NCI-H2107 (cell line): ENCODE measurements around the gene ZSCAN26.
"Not testable (repeated sequence)": the region's sequence is repeated elsewhere in the genome, so short reads cannot be mapped to it uniquely, and the experiment has no call there.

Experiments used
- DNase-seq: peaks from one replicate; lab custom pipeline; 2025; lab: John Stamatoyannopoulos, UW

Gene ZSCAN26

GRCh38 chr6:28257042-28257441 is 9.9 kb upstream of the ZSCAN26 start:
- DNase-seq = no peak

GRCh38 chr6:28258877-28259777 is 7.8 kb upstream of the ZSCAN26 start, which contains the start of gene NKAPL:
Gene NKAPL, plus strand, starts transcription at chr6:28259297. Its CDS starts 75 bp downstream, at chr6:28259372.
- DNase-seq = no peak

GRCh38 chr6:28263922-28264321 is 3.0 kb upstream of the ZSCAN26 start:
- no peak for DNase-seq

- no peak for DNase-seq
Observed at GRCh38 chr6:28264834-28265401, 2.0 kb upstream of the ZSCAN26 start.

GRCh38 chr6:28266563-28266961 is 381 bp upstream of the ZSCAN26 start:
- no peak for DNase-seq

- no peak for DNase-seq
Observed at GRCh38 chr6:28267695-28268059, 734 bp downstream of the ZSCAN26 start.

- DNase-seq = no peak
Observed at GRCh38 chr6:28269492-28269891, 2.5 kb downstream of the ZSCAN26 start.

- DNase-seq = no peak
Observed at GRCh38 chr6:28274888-28275287, 7.9 kb downstream of the ZSCAN26 start.

- no peak for DNase-seq
Observed at GRCh38 chr6:28277746-28278145, 10.8 kb downstream of the ZSCAN26 start.

GRCh38 chr6:28280595-28281287 is 13.8 kb downstream of the ZSCAN26 start:
- no peak for DNase-seq

- peak; percentile 18 for DNase-seq
Observed at GRCh38 chr6:28281288-28282064, 14.5 kb downstream of the ZSCAN26 start, which contains the start of gene PGBD1. Gene PGBD1, plus strand, starts transcription at chr6:28281572. Its CDS starts 2,242 bp downstream, at chr6:28283814.

GRCh38 chr6:28282926-28283325 is 16.0 kb downstream of the ZSCAN26 start:
- no peak for DNase-seq

- no peak for DNase-seq
Observed at GRCh38 chr6:28291573-28291972, 24.6 kb downstream of the ZSCAN26 start.

- no peak for DNase-seq
Observed at GRCh38 chr6:28295326-28295725, 28.4 kb downstream of the ZSCAN26 start.

GRCh38 chr6:28296520-28297060 is 29.6 kb downstream of the ZSCAN26 start:
- no peak for DNase-seq

- DNase-seq = no peak
Observed at GRCh38 chr6:28303570-28303969, 36.6 kb downstream of the ZSCAN26 start.

GRCh38 chr6:28306363-28306762 is 39.4 kb downstream of the ZSCAN26 start:
- not testable (repeated sequence) for DNase-seq

GRCh38 chr6:28311139-28311823 is 44.3 kb downstream of the ZSCAN26 start:
- no peak for DNase-seq

GRCh38 chr6:28312939-28313338 is 46.0 kb downstream of the ZSCAN26 start:
- DNase-seq = no peak

GRCh38 chr6:28315628-28316027 is 48.7 kb downstream of the ZSCAN26 start:
- DNase-seq = no peak

- DNase-seq = not testable (repeated sequence)
Observed at GRCh38 chr6:28317866-28318265, 50.9 kb downstream of the ZSCAN26 start.
